ENCODE data around the gene THUMPD3.

Gene THUMPD3

GRCh38 chr3:9412293-9412692, 49.4 kb downstream of the THUMPD3 start:
- ChIA-PET CTCF (no interaction called here), POLR2A (no interaction called here)
- DNase-seq (ENCODE audit: extremely low spot score) = no peak
- TF ChIP-seq HDGF (IDR thresholded peaks at IDR 0.05; ENCODE audit: borderline replicate concordance) (no peak), FOXM1 (IDR thresholded peaks at IDR 0.05; ENCODE audit: borderline replicate concordance) (no peak), ZNF384 (IDR thresholded peaks at IDR 0.05) (peak; percentile 67), FOXK2 (IDR thresholded peaks at IDR 0.05) (no peak), L3MBTL2 (conservative IDR thresholded peaks at IDR 0.05) (no peak), BHLHE40 (IDR thresholded peaks at IDR 0.05; ENCODE audit: borderline replicate concordance) (no peak)

DNA sequence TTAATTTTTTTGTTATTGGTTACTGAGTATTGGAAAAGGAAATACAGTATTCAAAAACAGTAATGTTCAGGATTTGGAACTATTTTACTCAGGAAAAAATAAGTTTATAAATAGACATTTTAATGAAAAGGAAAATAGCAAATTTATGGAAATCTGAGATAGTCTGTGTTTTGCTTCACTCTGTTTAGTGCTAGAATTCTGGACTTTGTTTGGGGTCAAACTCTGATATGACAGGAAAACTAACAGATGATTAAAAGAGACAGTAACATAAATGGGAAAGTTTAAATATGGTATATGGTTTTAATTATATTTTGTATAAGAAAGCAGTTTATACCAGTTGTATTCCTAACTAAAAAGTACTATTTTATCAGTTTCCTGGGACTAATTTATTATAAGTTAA, 52.0 kb downstream of the THUMPD3 start:
- CTCF ChIA-PET = no interaction called here
- TF ChIP-seq FOXA1 (IDR thresholded peaks at IDR 0.05) (no peak), SUZ12 (IDR thresholded peaks at IDR 0.05) (no peak), ARNT (IDR thresholded peaks at IDR 0.05) (no peak), L3MBTL2 (conservative IDR thresholded peaks at IDR 0.05) (no peak), NFRKB (IDR thresholded peaks at IDR 0.05) (no peak), PKNOX1 (IDR thresholded peaks at IDR 0.05) (no peak), BHLHE40 (IDR thresholded peaks at IDR 0.05; ENCODE audit: borderline replicate concordance) (no peak), TARDBP (IDR thresholded peaks at IDR 0.05) (no peak)

GRCh38 chr3:9415485-9416138, 52.8 kb downstream of the THUMPD3 start:
- CTCF ChIA-PET = interaction anchor here (1.7 kb wide), 1 partner anchor 13 kb away, joined by 6 read pairs; no protein-coding TSS in a partner anchor
- POLR2A ChIA-PET = interaction anchor here (1.2 to 2.9 kb wide), 2 partner anchors 19 to 53 kb away, joined by 5 to 15 read pairs; partner anchors contain the start of genes SETD5 and THUMPD3
- TF ChIP-seq BHLHE40 (IDR thresholded peaks at IDR 0.05; ENCODE audit: borderline replicate concordance) = no peak
- no peak for TF ChIP-seq ELF4 (IDR thresholded peaks at IDR 0.05)
- no peak for DNase-seq (ENCODE audit: extremely low spot score)

More for the DNA sequence above, 52.0 kb downstream of the THUMPD3 start:
- POLR2A ChIA-PET = interaction anchor here (2.9 kb wide), 1 partner anchor 18 kb away, joined by 15 read pairs; the partner anchor contains the start of gene SETD5
- DNase-seq (ENCODE audit: extremely low spot score) = no peak

DNA sequence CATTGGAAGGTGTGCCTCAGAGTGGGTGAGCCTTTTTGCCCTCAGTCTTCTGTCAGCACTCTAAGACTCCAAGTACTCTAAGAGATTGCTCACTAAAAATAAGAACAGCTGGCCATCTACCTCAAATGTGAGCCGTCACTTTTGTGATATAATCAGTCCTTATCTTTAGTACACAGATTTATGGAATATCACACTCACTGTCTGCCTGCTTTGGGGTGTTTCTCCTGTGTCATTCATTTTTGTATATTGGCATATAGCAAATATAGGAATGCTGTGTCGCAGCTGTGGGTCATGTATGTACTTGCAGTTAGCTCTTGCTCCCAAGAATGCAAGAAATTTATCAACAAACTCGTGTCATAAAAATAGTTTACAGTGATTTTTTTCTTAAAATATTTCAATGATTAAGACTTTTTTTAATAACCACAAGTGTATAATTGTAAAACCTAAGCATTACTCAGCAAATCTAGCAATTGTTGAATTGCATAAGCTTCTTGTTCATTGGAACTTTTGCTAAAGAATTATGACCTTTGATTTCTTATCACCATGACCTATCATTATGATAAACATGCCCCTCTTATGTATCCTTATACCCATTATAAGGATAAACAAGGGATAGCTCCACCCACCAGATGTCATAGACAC, 53.4 kb downstream of the THUMPD3 start:
- ChIA-PET CTCF (interaction anchor here (1.7 kb wide), 1 partner anchor 13 kb away, joined by 6 read pairs; no protein-coding TSS in a partner anchor), POLR2A (interaction anchor here (1.2 to 2.9 kb wide), 2 partner anchors 20 to 53 kb away, joined by 5 to 15 read pairs; partner anchors contain the start of genes SETD5 and THUMPD3)
- no peak for DNase-seq (ENCODE audit: extremely low spot score)
- no peak for TF ChIP-seq CTBP1 (IDR thresholded peaks at IDR 0.05; ENCODE audit: borderline replicate concordance)
- TF ChIP-seq NFRKB (IDR thresholded peaks at IDR 0.05) = no peak
- TF ChIP-seq FOXM1 (IDR thresholded peaks at IDR 0.05; ENCODE audit: borderline replicate concordance) = no peak
- TF ChIP-seq BHLHE40 (IDR thresholded peaks at IDR 0.05; ENCODE audit: borderline replicate concordance) = no peak
- TF ChIP-seq TARDBP (IDR thresholded peaks at IDR 0.05) = no peak
- no peak for TF ChIP-seq LEF1 (IDR thresholded peaks at IDR 0.05; ENCODE audit: borderline replicate concordance)
- no peak for TF ChIP-seq HDGF (IDR thresholded peaks at IDR 0.05; ENCODE audit: borderline replicate concordance)
- no peak for TF ChIP-seq PKNOX1 (IDR thresholded peaks at IDR 0.05)
- no peak for TF ChIP-seq L3MBTL2 (conservative IDR thresholded peaks at IDR 0.05)
- TF ChIP-seq ARNT (IDR thresholded peaks at IDR 0.05) = no peak
- TF ChIP-seq SP1 (IDR thresholded peaks at IDR 0.05) = no peak
- TF ChIP-seq FOXA1 (IDR thresholded peaks at IDR 0.05) = no peak
- TF ChIP-seq FOXK2 (IDR thresholded peaks at IDR 0.05) = no peak
- no peak for TF ChIP-seq ZNF384 (IDR thresholded peaks at IDR 0.05)
- TF ChIP-seq ELF4 (IDR thresholded peaks at IDR 0.05) = no peak
- TF ChIP-seq SUZ12 (IDR thresholded peaks at IDR 0.05) = no peak

DNA sequence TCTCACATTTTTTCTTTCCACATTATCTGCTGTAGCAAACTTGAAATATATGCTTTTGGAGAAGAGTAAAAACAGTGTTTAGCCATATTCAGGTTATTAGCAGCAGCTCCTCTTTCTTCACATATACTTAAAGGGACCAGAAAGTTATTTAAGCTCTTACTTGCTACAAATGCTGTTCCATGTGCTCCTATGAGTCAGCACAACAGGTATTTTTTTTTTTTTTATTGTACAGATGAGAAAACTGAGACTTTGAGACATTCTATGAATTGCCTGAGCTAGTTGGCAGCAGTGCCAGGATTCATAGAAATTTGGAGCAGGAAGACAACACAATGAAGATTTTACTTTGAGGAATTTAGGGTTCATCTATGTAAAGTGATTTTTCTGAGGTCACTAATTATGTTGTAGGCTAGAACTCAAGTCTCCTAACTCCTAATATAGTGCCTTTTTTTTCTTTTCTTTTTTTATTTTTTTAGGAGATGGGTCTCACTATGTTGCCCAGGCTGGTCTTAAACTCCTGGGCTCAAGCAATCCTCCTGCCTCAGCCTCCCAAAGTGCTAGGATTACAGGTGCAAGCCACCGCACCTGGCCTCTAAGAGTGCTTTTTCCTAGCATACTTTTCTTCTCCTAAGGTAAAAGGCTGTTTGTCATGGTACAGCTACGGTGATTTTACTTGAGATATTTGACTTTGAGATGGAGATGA, 58.1 kb downstream of the THUMPD3 start:
- TF ChIP-seq ZNF384 (IDR thresholded peaks at IDR 0.05) = 0 out of 2 replicates have a peak, but pooled peaks have one; percentile 28
- no peak for TF ChIP-seq HDGF (IDR thresholded peaks at IDR 0.05; ENCODE audit: borderline replicate concordance)
- ChIA-PET CTCF (interaction anchor here (0.6 to 1.9 kb wide), 2 partner anchors 18 to 68 kb away, joined by 3 to 11 read pairs; no protein-coding TSS in a partner anchor), POLR2A (interaction anchor here (1.8 to 5.1 kb wide), 2 partner anchors 25 to 58 kb away, joined by 12 to 46 read pairs; partner anchors contain the start of genes SETD5 and THUMPD3)
- no peak for DNase-seq (ENCODE audit: extremely low spot score)

GRCh38 chr3:9422712-9423424, 60.0 kb downstream of the THUMPD3 start:
- TF ChIP-seq HDGF (IDR thresholded peaks at IDR 0.05; ENCODE audit: borderline replicate concordance) (no peak), CTBP1 (IDR thresholded peaks at IDR 0.05; ENCODE audit: borderline replicate concordance) (no peak), FOXM1 (IDR thresholded peaks at IDR 0.05; ENCODE audit: borderline replicate concordance) (no peak), SUZ12 (IDR thresholded peaks at IDR 0.05) (no peak), L3MBTL2 (conservative IDR thresholded peaks at IDR 0.05) (no peak), FOXK2 (IDR thresholded peaks at IDR 0.05) (no peak), ARNT (IDR thresholded peaks at IDR 0.05) (no peak), BHLHE40 (IDR thresholded peaks at IDR 0.05; ENCODE audit: borderline replicate concordance) (no peak)
- ChIA-PET POLR2A (interaction anchor here (1.3 to 5.1 kb wide), 2 partner anchors 27 to 39 kb away, joined by 3 to 46 read pairs; partner anchors contain the start of gene SETD5), CTCF (no interaction called here)
- DNase-seq (ENCODE audit: extremely low spot score) = peak; percentile 49
